ENCODE data around the gene MAEA. TPM values are rescaled to one million over a fixed set of nuclear protein-coding genes. Genes with fewer than 3 reads are reported as not detected.

MAEA gene
- polyA plus RNA-seq, 1 experiment: 94.4 TPM

GRCh38 chr4:1325176-1325480, 35.4 kb downstream of the MAEA start:
- TF ChIP-seq CTCF (IDR thresholded peaks at IDR 0.05; ENCODE audit: insufficient read depth, low read depth, low read length): no peak
- H3K4me3 ChIP-seq (ENCODE audit: low read depth, low read length): no peak overlapping the region
- peaks cover 48% of the 10 kb centered on the region for H3K36me3 ChIP-seq (ENCODE audit: control insufficient read depth, insufficient read depth, low read length)
- POLR2A ChIA-PET: no interaction called here
- CTCF ChIA-PET: no interaction called here
- no peaks in the 10 kb centered on the region for H3K27me3 ChIP-seq (ENCODE audit: control insufficient read depth, insufficient read depth, low read length)
- no peak for DNase-seq (ENCODE audit: low read depth)

GRCh38 chr4:1325681-1326635, 36.3 kb downstream of the MAEA start:
- Histone ChIP-seq H3K4me3 (ENCODE audit: low read depth, low read length) (no peak overlapping the region), H3K27me3 (ENCODE audit: control insufficient read depth, insufficient read depth, low read length) (no peaks in the 10 kb centered on the region), H3K36me3 (ENCODE audit: control insufficient read depth, insufficient read depth, low read length) (peaks cover 48% of the 10 kb centered on the region)
- ChIA-PET CTCF (no interaction called here), POLR2A (no interaction called here)
- no peak for DNase-seq (ENCODE audit: low read depth)
- TF ChIP-seq CTCF (IDR thresholded peaks at IDR 0.05; ENCODE audit: insufficient read depth, low read depth, low read length): no peak

GRCh38 chr4:1326751-1327525, 37.2 kb downstream of the MAEA start:
- ChIA-PET CTCF (interaction anchor here (1.1 kb wide), 1 partner anchor 303 kb away, joined by 3 read pairs; no protein-coding TSS in a partner anchor), POLR2A (no interaction called here)
- no peak overlapping the region for H3K4me3 ChIP-seq (ENCODE audit: low read depth, low read length)
- TF ChIP-seq CTCF (IDR thresholded peaks at IDR 0.05; ENCODE audit: insufficient read depth, low read depth, low read length): no peak
- no peaks in the 10 kb centered on the region for H3K27me3 ChIP-seq (ENCODE audit: control insufficient read depth, insufficient read depth, low read length)
- peaks cover 49% of the 10 kb centered on the region for H3K36me3 ChIP-seq (ENCODE audit: control insufficient read depth, insufficient read depth, low read length)
- no peak for DNase-seq (ENCODE audit: low read depth)

- ChIA-PET CTCF (interaction anchor here (1.1 kb wide), 1 partner anchor 302 kb away, joined by 3 read pairs; no protein-coding TSS in a partner anchor), POLR2A (no interaction called here)
- H3K36me3 ChIP-seq (ENCODE audit: control insufficient read depth, insufficient read depth, low read length): peaks cover 46% of the 10 kb centered on the region
- DNase-seq (ENCODE audit: low read depth): no peak
- H3K27me3 ChIP-seq (ENCODE audit: control insufficient read depth, insufficient read depth, low read length): no peaks in the 10 kb centered on the region
- no peak overlapping the region for H3K4me3 ChIP-seq (ENCODE audit: low read depth, low read length)
- no peak for TF ChIP-seq CTCF (IDR thresholded peaks at IDR 0.05; ENCODE audit: insufficient read depth, low read depth, low read length)
Measured at GRCh38 chr4:1327526-1328266, 38.0 kb downstream of the MAEA start.

Measured in BJ (cell line).